ENCODE data around the gene ABLIM3.

Gene ABLIM3

DNA sequence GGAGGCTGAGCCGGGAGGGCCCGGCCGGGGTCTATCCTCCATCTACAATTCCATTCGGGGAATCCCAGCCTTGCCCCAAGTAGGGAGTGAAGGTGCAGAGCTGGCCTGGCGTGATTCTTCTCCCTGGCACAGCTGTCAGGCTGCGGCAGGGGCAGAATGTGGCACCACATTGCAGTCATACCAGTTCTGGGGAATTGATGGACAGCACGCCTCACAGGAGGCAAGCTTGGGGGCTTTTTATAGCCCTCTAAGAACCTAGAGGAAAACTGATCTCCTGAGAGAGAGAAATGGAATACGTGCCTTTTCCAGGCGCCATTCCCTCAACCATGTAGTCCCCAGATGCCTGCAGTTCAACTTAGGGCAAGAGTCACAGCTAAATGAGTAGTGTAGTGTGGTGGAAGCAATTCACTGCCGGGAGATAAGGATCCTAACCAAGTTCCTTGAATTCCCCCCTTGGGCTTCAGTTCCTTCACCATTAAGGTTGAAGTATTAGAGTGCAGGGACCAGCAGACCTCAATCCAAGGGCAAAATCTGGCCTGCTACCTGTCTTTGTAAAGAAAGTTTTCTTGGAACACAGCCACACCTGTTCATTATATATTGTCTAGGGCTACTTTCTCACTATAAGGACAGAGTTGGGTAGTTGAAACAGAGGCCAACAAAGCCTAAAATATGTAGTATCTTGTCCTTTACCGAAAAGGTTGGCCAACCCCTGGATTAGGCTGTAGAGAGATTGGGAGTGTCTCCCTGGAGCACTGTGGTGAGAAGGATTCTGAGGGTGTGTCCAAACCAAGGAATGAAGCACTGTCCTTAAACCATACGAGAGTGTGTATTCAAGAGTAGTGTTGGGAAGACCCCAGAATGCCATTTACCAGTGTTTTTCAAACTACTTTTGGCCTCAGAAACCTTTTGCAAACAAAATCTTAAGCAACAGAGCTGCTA lies 141.0 kb downstream of the ABLIM3 start:
- no peak for DNase-seq (ENCODE audit: low read depth in 2 of 2)

DNA sequence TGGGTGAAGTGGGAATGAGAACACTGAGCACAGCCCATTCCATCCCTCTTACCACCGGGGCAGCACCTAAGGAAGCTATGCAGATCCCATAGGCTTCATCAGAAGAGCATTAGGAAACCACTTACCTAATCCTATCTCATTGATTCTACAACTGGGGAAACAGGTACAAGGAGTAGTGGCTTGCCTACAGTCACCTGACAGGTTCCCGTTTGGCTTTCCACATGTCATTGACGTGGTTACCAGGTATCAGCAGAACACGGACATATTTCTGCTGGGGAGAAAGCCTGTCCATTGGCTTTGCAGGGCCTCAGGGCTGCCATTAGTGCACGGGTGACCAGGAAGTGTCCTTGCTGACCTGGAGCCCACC lies 141.7 kb downstream of the ABLIM3 start:
- DNase-seq (ENCODE audit: low read depth in 2 of 2), result no peak

DNA sequence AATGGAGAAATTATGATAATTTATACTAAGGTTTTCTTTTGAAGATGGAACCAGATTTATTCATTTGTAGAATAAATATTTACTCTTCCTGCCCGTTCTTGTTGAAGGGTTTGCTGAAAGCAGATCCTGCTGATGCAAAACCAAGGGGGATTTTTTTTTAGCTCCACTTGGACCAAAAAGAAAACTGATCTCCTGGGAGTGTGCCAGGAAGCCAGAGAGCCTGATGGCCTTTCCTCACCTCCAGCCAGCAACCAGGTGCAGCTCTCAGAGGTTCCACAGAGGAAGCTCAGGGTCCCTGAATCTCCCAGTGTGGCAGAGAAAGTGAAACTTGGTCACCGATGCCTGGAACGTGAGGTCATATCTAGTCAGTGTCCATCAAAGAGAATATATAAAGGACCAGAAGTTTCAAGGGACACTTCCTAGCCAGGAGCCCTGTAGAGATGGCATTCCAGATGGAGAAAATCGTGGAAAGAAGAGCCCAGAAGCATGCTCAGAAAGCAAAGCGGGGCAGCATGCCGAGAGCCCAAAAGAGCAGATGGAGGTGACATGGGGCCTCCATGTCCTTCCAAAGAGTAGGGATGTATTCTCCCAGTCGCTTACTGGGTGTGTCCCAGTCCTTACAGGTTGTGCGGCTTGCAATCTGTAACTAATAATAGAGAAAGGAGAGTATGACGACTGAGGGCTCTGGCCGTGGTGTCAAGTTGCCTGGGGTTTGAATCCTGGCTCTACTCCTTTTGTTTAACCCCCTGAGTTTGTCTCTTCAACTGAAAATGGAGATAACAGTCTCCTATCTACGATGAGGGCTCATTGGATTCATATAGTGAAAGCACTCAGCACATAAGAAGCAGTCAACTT lies 142.6 kb downstream of the ABLIM3 start:
- no peak for DNase-seq (ENCODE audit: low read depth in 2 of 2)

DNA sequence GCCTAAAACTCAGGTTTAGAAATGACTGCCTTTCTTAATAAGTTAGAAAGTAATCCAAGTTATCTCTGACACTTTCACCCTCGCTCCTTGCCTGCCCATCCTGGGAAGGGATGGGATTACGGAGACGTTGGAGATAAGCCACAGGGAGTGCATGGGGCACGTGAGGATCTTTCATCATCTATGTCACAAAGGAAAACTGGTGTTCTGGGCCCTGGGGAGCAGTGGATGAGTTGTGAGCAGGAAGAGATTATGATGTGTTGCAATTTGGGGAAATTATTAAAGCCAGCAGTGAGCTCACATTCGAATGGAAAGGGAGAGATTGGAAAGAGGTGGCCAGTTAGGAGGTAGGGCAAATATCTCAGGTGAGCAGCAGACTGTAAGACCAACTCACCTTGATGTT lies 143.2 kb downstream of the ABLIM3 start:
- DNase-seq (ENCODE audit: low read depth in 2 of 2), result peak; percentile 19 to 27

DNA sequence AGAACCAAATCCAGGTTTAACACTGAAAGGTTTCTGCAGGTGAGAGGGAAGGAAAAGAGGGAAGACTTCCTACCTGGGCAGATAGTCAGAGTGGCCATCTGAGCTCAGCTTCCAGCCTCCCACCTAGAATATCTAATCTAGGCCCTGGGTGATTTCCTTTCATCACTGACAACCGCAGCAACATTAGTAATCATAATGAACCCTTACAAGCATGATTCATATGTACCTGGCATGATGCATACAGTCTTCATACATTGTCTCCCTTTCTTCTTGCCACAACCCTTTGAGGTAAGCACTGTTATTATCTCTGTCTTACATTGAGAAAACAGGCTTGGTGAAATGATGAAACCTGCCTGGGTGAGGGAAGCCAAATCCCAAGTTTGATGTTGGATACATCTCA lies 143.9 kb downstream of the ABLIM3 start:
- no peak for DNase-seq (ENCODE audit: low read depth in 2 of 2)

DNA sequence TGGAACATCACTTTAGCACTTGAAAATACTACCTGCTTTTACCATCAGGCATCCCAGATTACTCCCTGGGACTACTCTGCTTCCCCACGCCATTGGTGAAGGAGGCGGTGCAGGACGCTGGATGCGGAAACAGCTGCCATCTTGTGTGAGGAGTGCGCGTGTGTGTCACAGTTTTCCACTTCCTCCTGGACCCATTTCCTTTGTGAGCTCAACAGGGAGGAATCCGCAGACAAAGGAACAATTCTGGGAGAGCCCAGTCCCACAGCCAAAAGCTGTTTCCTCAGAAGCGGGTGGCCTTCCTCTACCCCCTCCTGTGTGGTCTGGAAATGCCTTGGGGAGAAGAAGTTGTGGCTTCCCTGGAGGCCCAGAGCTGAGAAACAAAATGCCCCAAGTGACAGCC lies 147.1 kb downstream of the ABLIM3 start:
- no peak for DNase-seq (ENCODE audit: low read depth in 2 of 2)

DNA sequence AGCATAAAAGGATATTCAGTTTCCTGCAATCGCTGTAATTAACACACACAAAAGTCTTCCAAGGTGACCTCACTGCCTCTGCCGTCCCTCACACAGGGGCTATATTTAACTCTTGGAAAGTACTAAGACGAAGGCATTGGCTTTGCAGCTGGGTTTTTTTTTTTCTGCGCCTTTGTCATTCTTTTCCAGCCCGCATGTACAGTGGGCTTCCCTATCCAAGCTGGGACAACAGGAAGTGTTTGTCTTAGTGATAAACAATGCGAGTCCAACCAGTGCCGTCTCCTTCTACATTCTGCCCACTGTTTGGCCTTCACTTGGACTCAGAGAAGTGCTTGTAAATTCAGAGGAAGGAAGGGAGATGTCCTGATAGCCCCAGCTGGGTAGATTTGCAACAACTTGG lies 148.0 kb downstream of the ABLIM3 start:
- no peak for DNase-seq (ENCODE audit: low read depth in 2 of 2)

DNA sequence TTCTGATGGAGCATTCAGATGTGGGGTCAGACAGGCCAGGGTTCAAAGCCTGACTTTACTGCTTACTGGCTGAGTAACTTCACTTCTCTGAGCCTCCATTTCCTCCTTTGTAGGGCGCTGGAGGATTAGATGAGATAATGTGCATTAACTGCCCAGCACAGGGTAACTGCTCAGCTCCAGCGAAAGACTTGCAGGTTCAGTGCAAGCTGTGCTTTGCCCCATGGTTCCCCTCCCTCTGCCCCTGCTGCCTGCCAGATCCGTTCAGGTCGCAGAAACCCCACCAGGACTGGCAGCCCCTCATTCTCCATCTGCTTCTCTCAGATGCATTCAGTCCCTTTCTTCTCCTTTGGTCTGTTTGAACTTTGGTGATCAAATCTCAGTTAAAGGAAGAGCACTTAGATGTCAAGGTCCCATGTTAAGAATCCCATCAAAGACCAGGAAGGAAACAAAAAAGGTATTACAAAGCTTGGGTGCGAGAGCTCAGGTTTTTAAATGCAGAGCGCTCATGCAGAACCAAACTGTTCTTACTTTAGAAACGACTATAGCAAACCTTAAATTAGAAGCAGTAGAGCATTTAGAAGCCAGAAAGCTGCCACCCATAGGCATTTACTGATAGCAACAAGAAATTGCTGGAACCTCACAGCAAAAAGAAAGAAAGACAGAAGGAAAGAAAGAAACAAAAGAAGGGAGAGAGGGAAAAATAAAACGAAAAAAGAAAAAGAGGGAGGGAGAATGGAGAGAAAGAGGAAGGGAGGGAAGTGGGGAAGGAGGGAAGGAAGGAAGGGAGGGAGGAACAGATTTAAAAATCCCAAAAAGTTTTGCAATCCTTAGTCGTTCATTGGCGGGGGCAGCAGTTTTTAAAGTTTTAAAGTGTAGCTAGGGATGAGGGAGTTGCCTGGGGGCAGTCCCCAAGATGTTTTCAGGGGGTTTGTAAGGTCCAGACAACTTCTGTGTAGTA lies 153.9 kb downstream of the ABLIM3 start:
- DNase-seq (ENCODE audit: low read depth in 2 of 2), result no peak

DNA sequence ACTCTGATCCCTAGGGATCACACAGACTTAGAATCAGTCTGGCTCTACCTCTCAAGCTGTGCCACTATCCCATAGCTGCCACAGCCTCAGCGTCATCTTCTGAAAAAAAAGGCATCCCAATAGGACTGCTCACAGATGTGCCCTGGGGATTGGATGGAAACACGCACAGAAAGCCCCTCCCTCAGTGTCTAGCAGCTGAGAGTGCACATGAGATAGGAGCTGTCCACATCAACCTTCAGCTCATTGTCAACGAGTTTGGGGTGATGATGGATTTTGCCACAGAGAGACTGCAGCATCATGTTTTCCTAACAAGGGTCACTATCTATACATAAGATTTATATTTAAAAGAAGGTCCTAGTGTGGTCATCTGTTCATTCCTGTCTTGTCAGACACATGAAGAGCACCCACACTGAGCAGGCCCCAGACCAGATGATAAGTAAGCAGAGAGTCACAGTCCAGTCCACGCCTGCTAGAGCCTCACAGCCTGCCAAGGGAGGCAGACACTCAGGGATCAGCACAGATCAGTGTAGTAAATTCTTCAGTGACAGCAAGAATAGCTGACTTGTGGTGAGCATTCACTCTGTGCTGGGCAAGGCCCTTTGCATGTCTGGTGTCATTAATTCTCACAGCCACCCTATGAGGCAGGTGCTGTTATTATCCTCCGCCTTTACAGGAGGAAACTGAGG lies 156.2 kb downstream of the ABLIM3 start:
- DNase-seq (ENCODE audit: low read depth in 2 of 2), result no peak

DNA sequence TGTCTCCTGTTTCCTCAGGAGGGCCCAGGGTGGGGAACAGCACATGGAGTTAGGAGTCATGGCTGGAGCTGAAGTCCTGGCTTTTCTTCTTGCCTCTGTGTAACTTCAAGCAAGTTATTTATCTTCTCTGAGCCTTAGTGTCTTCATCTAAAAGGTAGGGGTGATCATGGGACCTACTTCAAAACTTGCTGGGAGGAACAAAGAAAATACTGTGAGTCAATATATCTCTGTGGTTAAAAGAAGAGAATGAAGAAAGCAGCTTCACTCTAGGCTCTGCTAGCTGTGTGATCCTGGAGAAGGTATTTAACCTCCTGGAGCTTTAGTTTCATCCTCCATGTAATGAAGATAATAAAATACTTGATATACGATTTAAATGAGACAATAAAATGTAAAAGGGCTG lies 156.9 kb downstream of the ABLIM3 start:
- no peak for DNase-seq (ENCODE audit: low read depth in 2 of 2)

DNA sequence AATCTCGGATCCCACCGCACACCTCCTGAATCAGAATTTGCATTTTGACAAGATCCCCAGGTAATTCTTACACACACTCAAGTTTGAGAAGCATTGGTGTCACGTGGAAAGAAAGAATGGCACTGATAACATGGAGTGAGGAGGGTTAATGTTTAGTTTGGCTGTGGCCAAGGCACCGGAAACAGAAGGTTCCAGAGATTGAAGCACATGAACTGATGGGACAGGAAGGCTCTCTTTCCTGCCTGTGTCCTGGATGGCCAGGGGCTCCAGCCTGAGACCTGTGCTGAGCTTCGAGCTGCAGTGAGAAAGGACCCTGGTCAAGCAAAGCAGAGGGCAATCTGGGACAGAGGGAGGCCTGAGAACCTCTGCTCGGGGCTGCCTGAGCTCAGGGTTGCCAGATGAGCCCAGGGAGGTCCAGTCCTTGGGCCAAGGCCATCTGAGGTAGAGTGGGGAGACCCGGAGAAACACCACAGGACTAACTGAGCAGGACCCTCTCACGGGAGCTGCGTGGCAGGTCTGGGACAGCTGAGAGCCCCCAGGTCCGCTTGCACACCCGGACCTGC lies 157.6 kb downstream of the ABLIM3 start:
- DNase-seq (ENCODE audit: low read depth in 2 of 2), result no peak

DNA sequence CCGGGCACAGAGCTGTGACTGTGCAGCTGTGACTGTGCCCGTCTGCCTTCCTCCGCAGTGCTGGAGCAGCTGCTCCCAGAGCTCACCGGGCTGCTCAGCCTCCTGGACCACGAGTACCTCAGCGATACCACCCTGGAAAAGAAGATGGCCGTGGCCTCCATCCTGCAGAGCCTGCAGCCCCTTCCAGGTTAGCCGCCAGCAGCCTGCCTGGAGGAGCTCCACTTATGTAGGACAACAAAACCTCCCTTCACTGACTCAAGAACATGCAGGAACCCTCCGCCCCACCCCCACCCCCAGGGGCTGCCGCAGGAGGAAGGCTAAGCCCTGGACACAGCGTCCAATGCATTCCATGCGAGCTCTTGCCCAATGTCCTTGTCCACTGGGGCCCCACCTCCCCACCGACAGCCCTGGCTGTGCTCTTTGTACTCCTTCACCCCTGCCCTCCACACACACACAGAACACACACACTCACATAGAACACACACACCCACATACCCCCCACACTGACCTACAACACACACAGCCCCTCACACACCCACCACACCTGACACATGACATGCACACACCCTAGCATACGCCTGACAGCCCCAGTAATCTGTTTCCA lies 158.3 kb downstream of the ABLIM3 start:
- DNase-seq (ENCODE audit: low read depth in 2 of 2), result no peak

DNA sequence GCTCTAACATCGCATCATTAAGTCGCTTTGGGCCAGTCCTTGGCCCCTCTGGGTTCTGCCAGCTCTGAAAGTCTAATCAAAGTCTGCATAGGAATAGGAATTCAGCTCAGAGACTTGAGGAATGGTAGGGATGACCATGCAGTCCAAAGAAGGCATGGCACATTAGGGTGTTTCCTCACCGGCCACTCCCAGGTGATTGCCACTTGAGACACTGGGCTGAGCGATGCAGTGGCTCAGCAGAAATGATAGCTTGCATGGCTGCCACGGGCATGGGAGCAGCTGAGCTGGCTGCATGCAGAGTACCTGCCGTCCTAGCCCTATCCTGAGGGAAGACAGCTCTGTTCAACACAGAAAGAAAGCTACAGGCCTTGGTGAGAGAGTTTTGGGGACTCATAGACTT lies 159.1 kb downstream of the ABLIM3 start:
- DNase-seq (ENCODE audit: low read depth in 2 of 2), result no peak

DNA sequence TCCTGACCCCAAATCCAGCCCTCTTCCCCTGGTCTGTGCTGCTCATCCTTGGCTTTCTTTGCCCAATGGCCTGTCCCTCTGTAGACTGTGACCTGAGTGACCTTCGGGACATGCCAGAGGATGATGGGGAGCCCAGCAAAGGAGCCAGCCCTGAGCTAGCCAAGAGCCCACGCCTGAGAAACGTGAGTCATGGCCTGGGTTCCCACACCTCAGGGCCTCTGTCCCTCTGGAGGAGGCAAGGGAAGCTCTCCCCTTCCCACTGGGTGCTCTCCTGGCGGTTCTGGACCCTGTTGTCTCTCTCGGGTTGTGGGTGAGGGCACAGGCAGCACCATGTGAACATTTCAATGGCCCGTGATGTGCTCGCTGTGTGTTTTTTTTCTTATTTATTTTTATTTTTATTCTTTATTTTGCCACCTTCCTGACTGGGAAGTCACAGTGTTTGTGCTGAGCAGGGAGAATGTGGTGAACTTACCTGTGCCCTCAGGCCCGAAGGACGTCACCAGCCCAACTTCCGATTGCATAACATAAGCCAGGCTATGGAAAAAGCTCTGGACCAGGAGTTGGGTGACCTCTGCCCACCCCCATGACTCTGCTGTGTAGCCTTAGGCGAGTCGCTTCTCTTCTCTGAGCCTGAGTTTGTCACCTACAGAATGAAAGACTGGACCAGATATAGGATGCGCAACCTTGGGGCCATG lies 159.9 kb downstream of the ABLIM3 start:
- no peak for DNase-seq (ENCODE audit: low read depth in 2 of 2)

DNA sequence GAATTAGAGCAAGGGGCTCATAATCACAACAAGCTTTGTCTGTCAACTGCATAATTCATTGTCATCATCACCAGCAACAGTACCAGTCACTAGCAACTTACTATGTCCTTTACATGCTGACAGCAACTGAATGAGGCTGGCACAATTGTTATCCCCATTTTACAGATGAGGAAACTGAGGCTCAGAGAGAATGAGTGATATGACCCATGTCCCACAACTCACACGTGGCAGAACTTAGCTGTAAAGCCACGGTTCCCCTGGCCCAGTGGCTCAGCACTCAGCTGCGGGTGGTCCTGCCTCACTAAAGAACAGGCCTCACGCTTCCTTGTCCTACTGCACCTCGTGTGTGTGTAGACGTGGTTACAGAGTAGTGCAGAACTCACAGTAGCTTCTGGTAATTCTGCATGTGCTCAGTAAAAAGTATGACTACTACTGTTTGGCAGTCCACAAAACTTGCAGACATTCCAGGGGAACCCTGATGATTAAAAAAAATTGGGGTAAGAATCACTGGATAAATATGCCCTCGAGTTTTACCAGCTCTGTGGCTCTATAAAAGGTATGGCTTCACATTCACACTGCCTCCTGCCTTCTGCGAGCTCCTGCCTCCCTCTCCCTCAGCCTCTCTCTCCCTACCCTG lies 160.6 kb downstream of the ABLIM3 start:
- DNase-seq (ENCODE audit: low read depth in 2 of 2), result peak in 1 of 2 experiments; percentile 25

DNA sequence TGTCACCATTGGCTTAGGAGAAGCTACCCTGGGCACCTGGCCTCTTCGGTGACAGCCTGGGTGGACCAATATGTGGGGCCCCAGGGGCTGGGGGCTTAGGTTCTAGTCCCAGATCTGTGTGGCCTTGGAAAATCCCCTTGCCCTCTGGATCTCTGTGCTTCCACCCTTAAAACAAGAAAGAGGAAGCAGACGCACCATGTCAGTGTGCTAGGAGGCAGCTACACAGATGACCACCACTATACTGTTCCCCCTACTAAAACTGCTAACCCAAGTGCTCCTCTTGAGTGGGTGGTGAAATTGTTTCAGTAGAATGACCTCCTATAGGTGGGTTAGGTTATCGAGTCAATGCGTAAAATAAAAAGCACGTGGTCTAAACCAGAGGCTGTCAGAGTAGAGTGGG lies 161.3 kb downstream of the ABLIM3 start:
- DNase-seq (ENCODE audit: low read depth in 2 of 2), result no peak

DNA sequence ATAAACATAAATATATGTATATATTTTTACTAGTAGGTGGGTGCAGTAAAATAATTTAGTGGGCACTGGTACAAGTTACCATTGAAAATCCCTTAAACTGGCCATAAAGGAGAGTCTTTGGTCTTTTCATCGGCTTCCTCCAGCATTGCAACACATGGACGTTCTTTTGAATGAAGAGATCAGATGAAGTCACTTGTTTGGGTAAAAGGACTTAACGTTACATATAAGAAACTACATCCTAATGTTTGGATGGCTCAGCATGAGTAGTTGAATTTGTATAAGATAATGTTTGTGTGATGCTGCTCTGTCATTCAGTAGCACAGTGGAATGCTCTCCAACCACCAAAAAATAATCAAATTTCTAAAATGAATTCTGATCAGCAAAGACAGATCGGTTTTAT lies 161.9 kb downstream of the ABLIM3 start:
- DNase-seq (ENCODE audit: low read depth in 2 of 2), result no peak

DNA sequence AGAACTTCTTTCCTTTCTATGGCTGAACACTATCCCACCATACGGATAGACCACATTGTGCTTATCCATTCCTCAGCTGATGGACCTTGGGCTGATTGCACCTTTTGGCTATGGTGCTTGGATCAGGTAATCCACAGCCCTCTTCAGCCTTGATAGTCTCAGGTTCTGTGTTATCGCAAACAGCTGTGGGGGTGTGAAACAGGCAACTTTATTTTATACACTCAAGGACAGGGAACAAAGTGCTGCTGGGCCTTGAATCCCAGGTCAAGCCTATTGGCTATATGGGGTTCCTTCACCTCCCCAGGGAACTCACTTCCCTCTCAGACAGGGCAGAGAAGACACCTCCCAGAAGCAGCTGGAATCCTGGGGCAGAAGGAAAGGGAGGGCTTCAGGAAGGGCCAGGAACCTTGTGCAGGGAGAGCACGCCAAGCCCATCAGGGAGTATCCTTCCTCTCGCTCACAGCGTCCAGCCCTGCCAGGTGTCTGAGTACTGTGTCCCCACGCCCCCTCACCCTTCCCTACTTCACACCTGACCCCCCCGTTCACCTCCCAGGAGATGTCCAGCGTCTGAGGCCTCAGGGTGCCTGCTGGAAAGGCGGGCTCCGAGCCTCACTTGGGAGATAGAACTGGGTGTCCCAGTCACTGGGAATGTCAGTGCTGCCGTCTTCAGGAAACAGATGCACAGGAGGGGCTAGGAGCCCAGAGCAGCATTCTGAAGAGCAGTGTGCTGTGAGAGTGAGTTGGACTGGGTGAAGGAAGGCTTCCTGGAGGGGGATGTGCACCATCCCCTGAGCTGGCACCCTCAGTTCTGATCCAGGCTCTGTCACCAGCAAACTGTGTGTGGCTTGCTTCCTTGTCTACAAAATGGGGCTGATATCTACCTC lies 163.1 kb downstream of the ABLIM3 start:
- no peak for DNase-seq (ENCODE audit: low read depth in 2 of 2)
